GM12875 (cell line): ENCODE measurements around the gene AJM1.
"Not testable (repeated sequence)": the region's sequence is repeated elsewhere in the genome, so short reads cannot be mapped to it uniquely, and the experiment has no call there.

Experiments
- H3K4me3 ChIP-seq: one replicate; pipeline ENCODE4 v1.5.1; 2011; ENCODE audit warnings: low read depth, low read length, control low read depth
- TF ChIP-seq, protein P1 (sequence below): IDR thresholded peaks from 2 replicates; pipeline ENCODE4 v1.5.1; 2011; ENCODE audit warnings: low read depth, mild to moderate bottlenecking, control low read depth, inconsistent platforms, low read length, moderate library complexity, borderline replicate concordance; ENCODE audit not compliant: insufficient read depth

The AJM1 gene

DNA sequence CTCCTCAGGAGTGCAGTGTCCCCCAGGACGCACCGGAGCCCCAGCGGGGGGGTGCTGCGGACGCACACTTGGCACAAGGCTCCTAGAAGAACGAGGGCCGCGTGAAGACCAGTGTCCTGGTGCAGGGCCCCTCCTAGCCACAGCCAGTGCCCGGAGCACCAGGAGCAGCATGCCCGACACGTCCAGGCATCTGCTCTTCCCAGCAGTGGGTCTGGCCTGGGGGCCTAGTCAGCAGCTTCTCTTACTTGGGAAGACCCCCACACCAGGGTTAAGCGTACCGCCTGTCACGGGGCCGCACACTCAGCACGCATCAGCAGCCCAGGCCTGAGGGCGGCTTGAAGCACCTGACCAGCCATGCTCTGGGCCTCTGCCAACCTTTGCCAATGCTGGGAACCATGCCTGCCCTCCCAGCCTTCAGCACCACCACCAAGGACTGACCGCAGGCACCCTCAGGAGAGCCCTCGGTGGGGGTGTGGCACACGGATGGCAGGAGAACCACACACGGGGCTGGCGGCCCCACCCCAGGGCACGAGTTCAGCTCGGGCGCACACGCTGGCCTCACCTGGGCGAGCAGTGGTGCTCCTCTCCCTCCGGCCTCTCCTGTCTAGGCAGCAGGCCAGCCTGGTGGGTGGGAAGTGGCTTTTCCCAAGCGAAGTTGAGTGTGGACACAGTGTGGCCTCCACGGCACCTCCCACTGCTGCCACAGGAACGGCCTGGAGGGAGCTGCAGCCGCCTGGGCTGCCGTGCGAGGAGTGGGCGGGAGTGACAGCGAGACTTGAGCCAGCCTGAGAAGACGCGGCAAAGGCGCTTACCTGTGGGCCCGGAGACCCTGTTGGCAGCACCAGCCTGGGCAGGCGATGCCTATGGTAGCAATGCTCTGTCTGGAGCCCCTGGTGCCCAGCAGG lies 12.0 kb upstream of the AJM1 start:
- H3K4me3 ChIP-seq: no peak overlapping the region
- TF ChIP-seq, protein P1, sequence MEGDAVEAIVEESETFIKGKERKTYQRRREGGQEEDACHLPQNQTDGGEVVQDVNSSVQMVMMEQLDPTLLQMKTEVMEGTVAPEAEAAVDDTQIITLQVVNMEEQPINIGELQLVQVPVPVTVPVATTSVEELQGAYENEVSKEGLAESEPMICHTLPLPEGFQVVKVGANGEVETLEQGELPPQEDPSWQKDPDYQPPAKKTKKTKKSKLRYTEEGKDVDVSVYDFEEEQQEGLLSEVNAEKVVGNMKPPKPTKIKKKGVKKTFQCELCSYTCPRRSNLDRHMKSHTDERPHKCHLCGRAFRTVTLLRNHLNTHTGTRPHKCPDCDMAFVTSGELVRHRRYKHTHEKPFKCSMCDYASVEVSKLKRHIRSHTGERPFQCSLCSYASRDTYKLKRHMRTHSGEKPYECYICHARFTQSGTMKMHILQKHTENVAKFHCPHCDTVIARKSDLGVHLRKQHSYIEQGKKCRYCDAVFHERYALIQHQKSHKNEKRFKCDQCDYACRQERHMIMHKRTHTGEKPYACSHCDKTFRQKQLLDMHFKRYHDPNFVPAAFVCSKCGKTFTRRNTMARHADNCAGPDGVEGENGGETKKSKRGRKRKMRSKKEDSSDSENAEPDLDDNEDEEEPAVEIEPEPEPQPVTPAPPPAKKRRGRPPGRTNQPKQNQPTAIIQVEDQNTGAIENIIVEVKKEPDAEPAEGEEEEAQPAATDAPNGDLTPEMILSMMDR: no peak

DNA sequence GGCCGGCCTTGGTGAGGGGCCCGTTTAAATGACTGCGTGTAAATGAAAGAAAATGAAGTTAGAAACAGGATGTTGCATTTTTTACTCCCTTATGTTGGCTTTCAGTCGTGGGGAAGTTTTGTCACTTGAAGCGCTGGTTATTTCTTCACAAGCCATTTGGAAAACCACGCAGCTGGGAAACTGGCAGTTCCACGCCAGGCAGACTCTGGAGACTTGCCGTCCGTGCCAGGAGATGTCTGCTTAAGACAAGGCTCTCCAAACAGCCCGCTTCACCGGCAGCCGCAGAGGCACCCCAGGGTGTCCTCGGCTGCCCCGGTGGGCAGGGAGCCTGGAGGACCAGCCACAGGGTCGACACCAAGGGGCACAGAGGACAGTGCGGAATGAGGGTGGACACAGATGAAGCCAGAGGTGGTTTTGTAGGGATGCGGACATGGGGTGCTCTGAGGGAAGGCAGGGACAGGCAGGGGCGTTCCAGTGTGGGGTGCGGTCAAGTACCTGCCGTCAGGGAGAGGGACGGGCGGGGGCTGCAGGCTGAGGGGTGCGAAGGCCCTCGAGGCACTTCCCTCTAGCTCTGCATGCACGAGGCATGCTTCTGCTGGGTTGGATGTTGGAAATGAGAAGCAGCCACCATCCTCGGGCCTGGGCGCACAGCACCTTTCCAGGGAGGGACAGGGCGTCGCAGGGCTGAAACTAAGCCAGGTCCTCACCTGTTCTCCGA lies 11.1 kb upstream of the AJM1 start:
- no peak overlapping the region for H3K4me3 ChIP-seq
- TF ChIP-seq, protein P1: no peak

DNA sequence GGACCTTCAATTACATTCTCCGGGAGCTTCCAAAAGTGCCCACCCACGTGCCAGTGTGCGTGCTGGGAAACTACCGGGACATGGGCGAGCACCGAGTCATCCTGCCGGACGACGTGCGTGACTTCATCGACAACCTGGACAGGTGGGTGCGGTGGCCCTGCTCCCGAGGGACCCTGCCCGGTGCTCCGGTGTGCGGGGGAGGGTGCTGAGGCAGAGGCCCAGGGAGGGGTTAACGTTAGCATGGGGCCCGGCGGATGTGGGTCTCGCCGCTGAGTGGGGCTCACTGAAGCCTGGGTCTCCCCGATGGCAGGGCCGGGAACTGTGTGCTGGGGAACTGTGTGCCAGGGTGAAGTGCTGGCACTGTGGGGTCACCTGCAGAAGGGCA lies 10.6 kb upstream of the AJM1 start:
- TF ChIP-seq, protein P1: no peak
- H3K4me3 ChIP-seq: no peak overlapping the region

DNA sequence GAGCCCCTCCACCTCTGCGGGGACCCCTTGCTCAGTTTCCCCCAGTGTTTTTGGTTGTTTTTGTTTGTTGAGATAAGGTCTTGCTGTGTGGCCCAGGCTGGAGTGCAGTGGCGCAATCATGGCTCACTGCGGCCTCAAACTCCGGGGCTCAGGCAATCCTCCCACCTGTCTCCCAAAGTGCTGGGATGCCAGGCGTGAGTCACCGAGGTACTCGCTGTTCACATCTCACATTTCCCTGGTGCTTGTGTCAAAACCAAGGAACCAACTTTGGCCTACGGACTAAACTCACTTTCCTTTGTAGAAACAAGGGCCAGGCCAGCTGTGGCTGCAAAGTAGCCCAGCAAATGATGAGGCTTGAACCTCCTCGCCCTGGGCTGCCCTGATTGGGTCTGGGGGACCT lies 9.7 kb upstream of the AJM1 start:
- no peak overlapping the region for H3K4me3 ChIP-seq
- TF ChIP-seq, protein P1: no peak

DNA sequence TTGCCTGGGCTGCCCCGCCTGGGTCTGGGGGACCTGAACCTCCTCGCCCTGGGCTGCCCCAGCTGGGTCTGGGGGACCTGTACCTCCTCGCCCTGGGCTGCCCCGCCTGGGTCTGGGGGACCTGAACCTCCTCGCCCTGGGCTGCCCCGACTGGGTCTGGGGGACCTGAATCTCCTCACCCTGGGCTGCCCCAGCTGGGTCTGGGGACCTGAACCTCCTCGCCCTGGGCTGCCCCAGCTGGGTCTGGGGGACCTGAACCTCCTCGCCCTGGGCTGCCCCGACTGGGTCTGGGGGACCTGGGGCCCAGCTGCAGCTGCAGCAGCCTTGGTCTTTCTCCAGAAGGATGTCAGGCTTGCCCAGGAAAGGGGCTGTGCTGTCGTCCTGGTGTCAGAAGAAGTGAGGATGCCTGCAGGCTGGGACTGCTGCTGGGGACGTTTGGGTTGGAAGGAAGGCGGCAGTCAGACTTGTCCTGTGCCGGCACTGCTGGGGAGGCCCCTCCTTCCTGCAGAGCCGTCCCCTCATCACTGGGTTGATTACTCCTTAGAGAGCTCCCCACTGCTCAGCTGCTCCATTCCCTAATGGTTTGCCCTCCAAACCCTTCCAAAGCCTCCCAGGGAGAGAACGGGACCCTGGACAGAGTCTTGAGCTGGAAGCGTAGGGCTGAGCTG lies 8.8 kb upstream of the AJM1 start:
- H3K4me3 ChIP-seq: not testable (repeated sequence)

DNA sequence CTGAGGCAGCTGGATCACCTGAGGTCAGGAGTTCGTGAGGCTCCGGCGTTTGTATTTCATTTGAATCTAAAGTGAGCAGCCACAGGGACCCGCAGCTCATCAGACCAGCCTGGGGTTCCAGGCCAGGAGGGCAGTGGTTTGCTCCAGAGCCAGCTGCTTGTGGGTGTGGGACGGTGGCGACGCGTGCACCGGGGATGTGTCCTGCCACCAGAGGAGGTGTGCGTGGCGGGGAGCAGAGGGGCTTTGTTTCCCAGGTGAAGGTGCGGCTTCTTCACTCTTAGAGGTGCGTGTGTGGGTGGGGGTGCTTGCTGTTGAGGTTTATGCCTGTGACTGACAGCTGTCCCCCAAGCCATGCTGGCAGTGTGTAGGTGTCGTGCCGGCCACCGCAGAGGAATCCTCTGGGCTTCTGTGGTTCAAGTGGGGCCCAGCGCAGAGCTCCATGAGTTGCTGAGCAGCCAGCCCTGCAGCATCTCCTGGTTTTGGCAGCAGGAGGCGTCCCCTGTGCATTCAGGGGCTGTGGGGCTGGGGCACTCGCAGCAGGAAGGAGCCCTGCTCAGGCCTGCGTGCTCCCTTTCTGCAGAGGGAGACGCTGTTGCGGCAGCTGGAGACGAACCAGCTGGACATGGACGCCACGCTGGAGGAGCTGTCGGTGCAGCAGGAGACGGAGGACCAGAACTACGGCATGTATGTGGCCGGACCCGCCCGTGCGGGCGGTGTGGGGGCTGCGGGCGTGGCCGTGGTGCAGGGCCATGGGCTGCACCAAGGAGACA lies 6.9 kb upstream of the AJM1 start:
- TF ChIP-seq, protein P1: no peak
- no peak overlapping the region for H3K4me3 ChIP-seq
